ENCODE results near the gene MYF6.

DNA sequence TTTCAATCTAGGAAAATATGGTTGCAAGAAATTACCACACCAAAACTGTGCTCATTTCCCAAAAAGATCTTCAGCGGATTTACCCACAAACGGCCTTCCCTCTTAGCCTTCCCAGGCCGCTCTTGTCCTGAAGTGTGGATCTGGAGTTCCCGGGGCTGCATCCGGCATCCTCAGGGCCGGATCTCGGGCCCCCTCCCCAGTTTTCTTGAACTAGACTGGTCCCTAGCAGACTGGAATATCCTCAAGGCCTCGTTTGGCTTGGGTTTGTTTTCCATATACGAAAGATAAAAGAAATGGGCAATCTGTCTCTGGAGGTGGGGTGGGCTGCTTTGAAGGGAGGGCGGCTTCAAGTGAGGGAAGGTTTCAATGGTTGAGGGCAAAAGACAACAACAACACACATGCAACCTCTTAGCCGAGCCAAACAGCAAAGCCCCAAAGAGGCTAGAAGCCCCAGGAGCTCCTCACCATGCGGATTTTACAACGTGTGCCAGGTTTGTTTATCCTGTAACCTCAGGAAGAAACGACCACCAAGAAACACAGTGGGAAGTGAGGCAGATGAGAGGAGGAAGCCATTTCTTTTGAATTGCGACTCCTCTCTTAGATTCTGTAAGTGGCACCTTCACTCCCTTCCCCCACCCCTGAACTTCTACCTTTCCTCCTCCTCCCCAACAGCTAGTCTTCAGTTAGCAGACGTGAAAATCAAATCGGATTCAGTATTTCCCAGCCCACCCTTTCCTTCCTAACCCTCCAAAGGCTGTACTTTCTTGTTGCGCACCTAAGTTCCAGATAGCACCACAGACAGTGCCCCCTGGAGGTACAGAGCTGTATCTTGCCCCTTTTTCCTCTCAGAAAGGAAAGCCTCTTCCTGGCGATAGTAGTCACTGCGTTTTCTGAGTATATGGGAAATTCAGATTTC lies 2.6 kb downstream of the MYF6 start:
- TF ChIP-seq POLR2A (IDR thresholded peaks at IDR 0.05): no peak
- TF ChIP-seq, protein P1, sequence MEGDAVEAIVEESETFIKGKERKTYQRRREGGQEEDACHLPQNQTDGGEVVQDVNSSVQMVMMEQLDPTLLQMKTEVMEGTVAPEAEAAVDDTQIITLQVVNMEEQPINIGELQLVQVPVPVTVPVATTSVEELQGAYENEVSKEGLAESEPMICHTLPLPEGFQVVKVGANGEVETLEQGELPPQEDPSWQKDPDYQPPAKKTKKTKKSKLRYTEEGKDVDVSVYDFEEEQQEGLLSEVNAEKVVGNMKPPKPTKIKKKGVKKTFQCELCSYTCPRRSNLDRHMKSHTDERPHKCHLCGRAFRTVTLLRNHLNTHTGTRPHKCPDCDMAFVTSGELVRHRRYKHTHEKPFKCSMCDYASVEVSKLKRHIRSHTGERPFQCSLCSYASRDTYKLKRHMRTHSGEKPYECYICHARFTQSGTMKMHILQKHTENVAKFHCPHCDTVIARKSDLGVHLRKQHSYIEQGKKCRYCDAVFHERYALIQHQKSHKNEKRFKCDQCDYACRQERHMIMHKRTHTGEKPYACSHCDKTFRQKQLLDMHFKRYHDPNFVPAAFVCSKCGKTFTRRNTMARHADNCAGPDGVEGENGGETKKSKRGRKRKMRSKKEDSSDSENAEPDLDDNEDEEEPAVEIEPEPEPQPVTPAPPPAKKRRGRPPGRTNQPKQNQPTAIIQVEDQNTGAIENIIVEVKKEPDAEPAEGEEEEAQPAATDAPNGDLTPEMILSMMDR (IDR thresholded peaks at IDR 0.05): peak in 2 of 6 experiments; percentile 22 to 34
